ENCODE results near the gene SHROOM3. TPM values are rescaled to one million over a fixed set of nuclear protein-coding genes. Genes with fewer than 3 reads are reported as not detected.

Gene SHROOM3
- total RNA-seq, 4 donors from 2014 or later: 52.0 to 444 (median 364) TPM

GRCh38 chr4:76535603-76536372, 100.8 kb downstream of the SHROOM3 start:
- Histone ChIP-seq H3K4me1 (no peaks in the 10 kb centered on the region), H3K4me3 (no peak overlapping the region), H3K27ac (no peak overlapping the region), H3K36me3 (no peaks in the 10 kb centered on the region), H3K9me3 (no peaks in the 10 kb centered on the region), H3K27me3 (no peaks in the 10 kb centered on the region)
- TF ChIP-seq CTCF (IDR thresholded peaks at IDR 0.05) (no peak), POLR2A (IDR thresholded peaks at IDR 0.05) (no peak)
- no peak for DNase-seq

GRCh38 chr4:76536373-76536689, 101.3 kb downstream of the SHROOM3 start:
- no peaks in the 10 kb centered on the region for H3K36me3 ChIP-seq
- H3K27ac ChIP-seq: no peak overlapping the region
- H3K27me3 ChIP-seq: no peaks in the 10 kb centered on the region
- H3K9me3 ChIP-seq: no peaks in the 10 kb centered on the region
- TF ChIP-seq CTCF (IDR thresholded peaks at IDR 0.05) (no peak), POLR2A (IDR thresholded peaks at IDR 0.05) (no peak)
- H3K4me3 ChIP-seq: no peak overlapping the region
- H3K4me1 ChIP-seq: no peaks in the 10 kb centered on the region
- no peak for DNase-seq

- DNase-seq: no peak
These were observed 103.3 kb downstream of the SHROOM3 start for GRCh38 chr4:76538296-76538695.

GRCh38 chr4:76539979-76540378, 105.0 kb downstream of the SHROOM3 start:
- no peak for DNase-seq
- no peaks in the 10 kb centered on the region for H3K4me1 ChIP-seq
- H3K9me3 ChIP-seq: no peaks in the 10 kb centered on the region
- no peak overlapping the region for H3K4me3 ChIP-seq
- H3K27ac ChIP-seq: no peak overlapping the region
- TF ChIP-seq POLR2A (IDR thresholded peaks at IDR 0.05) (no peak), CTCF (IDR thresholded peaks at IDR 0.05) (no peak)
- no peaks in the 10 kb centered on the region for H3K36me3 ChIP-seq
- no peaks in the 10 kb centered on the region for H3K27me3 ChIP-seq

More at GRCh38 chr4:76538296-76538695, 103.3 kb downstream of the SHROOM3 start:
- no peaks in the 10 kb centered on the region for H3K36me3 ChIP-seq
- no peaks in the 10 kb centered on the region for H3K4me1 ChIP-seq
- TF ChIP-seq POLR2A (IDR thresholded peaks at IDR 0.05) (no peak), CTCF (IDR thresholded peaks at IDR 0.05) (no peak)
- no peak overlapping the region for H3K27ac ChIP-seq
- no peaks in the 10 kb centered on the region for H3K27me3 ChIP-seq
- no peaks in the 10 kb centered on the region for H3K9me3 ChIP-seq
- no peak overlapping the region for H3K4me3 ChIP-seq

GRCh38 chr4:76540486-76540885, 105.5 kb downstream of the SHROOM3 start:
- H3K9me3 ChIP-seq: no peaks in the 10 kb centered on the region
- DNase-seq: no peak
- TF ChIP-seq POLR2A (IDR thresholded peaks at IDR 0.05) (no peak), CTCF (IDR thresholded peaks at IDR 0.05) (no peak)
- H3K27ac ChIP-seq: no peak overlapping the region
- H3K36me3 ChIP-seq: no peaks in the 10 kb centered on the region
- no peaks in the 10 kb centered on the region for H3K4me1 ChIP-seq
- no peaks in the 10 kb centered on the region for H3K27me3 ChIP-seq
- no peak overlapping the region for H3K4me3 ChIP-seq

All from Peyer's patch (tissue), 4 donors.